ENCODE measurements around the gene PPP3CB. TPM values are rescaled to one million over a fixed set of nuclear protein-coding genes. Genes with fewer than 3 reads are reported as not detected.

Gene PPP3CB
- total RNA-seq, 1 experiment from 2014 or later, result 43.8 TPM

- no peaks in the 10 kb centered on the region for H3K9me3 ChIP-seq (ENCODE audit: low read length)
- peak overlapping the region; percentile 89 for H3K4me2 ChIP-seq (ENCODE audit: low read length)
- no peak for DNase-seq
- intact Hi-C loops (cut with micrococcal nuclease), result loop anchor here (1.0 to 5.0 kb wide), 5 partner anchors 15 to 248 kb away; partner anchors contain the start of genes ANXA7 and DNAJC9
- H3K27ac ChIP-seq (ENCODE audit: low read length), result peak overlapping the region; percentile 80
- POLR2A ChIA-PET (ENCODE audit: unreplicated experiment), result interaction anchor here (0.6 to 3.3 kb wide), 4 partner anchors 13 to 136 kb away, joined by 3 to 58 read pairs (median 14); partner anchors contain the start of genes ANXA7 and CFAP70
- no peak for ATAC-seq
- no TSS peak for BruUV-seq (replicated peaks)
- no peaks in the 10 kb centered on the region for H3K9me2 ChIP-seq (replicated peaks; ENCODE audit: low read length)
- H3K4me1 ChIP-seq (ENCODE audit: insufficient read depth, low read length), result peaks cover 28% of the 10 kb centered on the region
- no peak for TF ChIP-seq EZH2phosphoT487 (IDR thresholded peaks at IDR 0.05; ENCODE audit: borderline replicate concordance, low read length)
- no peak for TF ChIP-seq EZH2 (IDR thresholded peaks at IDR 0.05; ENCODE audit: low read length, unreplicated experiment)
- no peak for TF ChIP-seq CTCF (conservative IDR thresholded peaks at IDR 0.05; ENCODE audit: low read depth, low read length)
- peaks cover 12% of the 10 kb centered on the region; the same call in 1 of the 2 replicates for H3K36me3 ChIP-seq (ENCODE audit: low read depth, low read length)
- peak overlapping the region; percentile 83 for H3K4me3 ChIP-seq (ENCODE audit: low read length)
- peak overlapping the region; percentile 88 for H3K9ac ChIP-seq (ENCODE audit: low read length)
- peaks cover 64% of the 10 kb centered on the region for H3K79me2 ChIP-seq (ENCODE audit: low read length)
- no peaks in the 10 kb centered on the region for H3K27me3 ChIP-seq (ENCODE audit: low read length)
- CTCF ChIA-PET, result no interaction called here
- H4K20me1 ChIP-seq (ENCODE audit: low read length), result 0 out of 2 replicates have a peak, but pooled peaks cover 4% of the 10 kb centered on the region
- H3F3A ChIP-seq (ENCODE audit: low read length, unreplicated experiment), result peaks cover 9% of the 10 kb centered on the region
- H2AFZ ChIP-seq (ENCODE audit: low read length), result peak overlapping the region; percentile 80
These were observed 973 bp downstream of the PPP3CB start for GRCh38 chr10:73494877-73495225.

- Histone ChIP-seq H3K27ac (ENCODE audit: low read length) (peak overlapping the region; percentile 0), H4K20me1 (ENCODE audit: low read length) (0 out of 2 replicates have a peak, but pooled peaks cover 4% of the 10 kb centered on the region), H3K4me1 (ENCODE audit: insufficient read depth, low read length) (peaks cover 28% of the 10 kb centered on the region), H3K9ac (ENCODE audit: low read length) (peak overlapping the region; percentile 88; the same call in 1 of the 2 replicates), H3K9me3 (ENCODE audit: low read length) (no peaks in the 10 kb centered on the region), H3K36me3 (ENCODE audit: low read depth, low read length) (peaks cover 12% of the 10 kb centered on the region; the same call in 1 of the 2 replicates), H3K4me2 (ENCODE audit: low read length) (peak overlapping the region; percentile 89), H3F3A (ENCODE audit: low read length, unreplicated experiment) (peaks cover 9% of the 10 kb centered on the region), H3K4me3 (ENCODE audit: low read length) (peak overlapping the region; percentile 83), H3K27me3 (ENCODE audit: low read length) (no peaks in the 10 kb centered on the region), H2AFZ (ENCODE audit: low read length) (no peak overlapping the region), H3K9me2 (replicated peaks; ENCODE audit: low read length) (no peaks in the 10 kb centered on the region), H3K79me2 (ENCODE audit: low read length) (peaks cover 70% of the 10 kb centered on the region)
- POLR2A ChIA-PET (ENCODE audit: unreplicated experiment), result interaction anchor here (3.3 kb wide), 1 partner anchor 81 kb away, joined by 58 read pairs; the partner anchor contains the start of gene ANXA7
- BruUV-seq (replicated peaks), result no TSS peak
- CTCF ChIA-PET, result no interaction called here
- intact Hi-C loops (cut with micrococcal nuclease), result no loop called here
- DNase-seq (no peak), ATAC-seq (no peak)
- TF ChIP-seq CTCF (conservative IDR thresholded peaks at IDR 0.05; ENCODE audit: low read depth, low read length) (no peak), EZH2phosphoT487 (IDR thresholded peaks at IDR 0.05; ENCODE audit: borderline replicate concordance, low read length) (no peak), EZH2 (IDR thresholded peaks at IDR 0.05; ENCODE audit: low read length, unreplicated experiment) (no peak)
These were observed 1.6 kb downstream of the PPP3CB start for GRCh38 chr10:73494213-73494612.

- H3K27ac ChIP-seq (ENCODE audit: low read length), result peak overlapping the region; percentile 0
- no peaks in the 10 kb centered on the region for H3K9me2 ChIP-seq (replicated peaks; ENCODE audit: low read length)
- intact Hi-C loops (cut with micrococcal nuclease), result no loop called here
- H3K4me1 ChIP-seq (ENCODE audit: insufficient read depth, low read length), result peaks cover 28% of the 10 kb centered on the region
- H4K20me1 ChIP-seq (ENCODE audit: low read length), result 0 out of 2 replicates have a peak, but pooled peaks cover 4% of the 10 kb centered on the region
- no peaks in the 10 kb centered on the region for H3K27me3 ChIP-seq (ENCODE audit: low read length)
- TF ChIP-seq CTCF (conservative IDR thresholded peaks at IDR 0.05; ENCODE audit: low read depth, low read length), result no peak
- no peak for TF ChIP-seq EZH2 (IDR thresholded peaks at IDR 0.05; ENCODE audit: low read length, unreplicated experiment)
- TF ChIP-seq EZH2phosphoT487 (IDR thresholded peaks at IDR 0.05; ENCODE audit: borderline replicate concordance, low read length), result no peak
- POLR2A ChIA-PET (ENCODE audit: unreplicated experiment), result interaction anchor here (0.6 to 3.3 kb wide), 2 partner anchors 38 to 81 kb away, joined by 12 to 58 read pairs; partner anchors contain the start of gene ANXA7
- H3F3A ChIP-seq (ENCODE audit: low read length, unreplicated experiment), result peaks cover 9% of the 10 kb centered on the region
- DNase-seq (peak; percentile 82), ATAC-seq (no peak)
- H3K79me2 ChIP-seq (ENCODE audit: low read length), result peaks cover 74% of the 10 kb centered on the region
- H3K36me3 ChIP-seq (ENCODE audit: low read depth, low read length), result peaks cover 12% of the 10 kb centered on the region; the same call in 1 of the 2 replicates
- no peaks in the 10 kb centered on the region for H3K9me3 ChIP-seq (ENCODE audit: low read length)
- no TSS peak for BruUV-seq (replicated peaks)
- H2AFZ ChIP-seq (ENCODE audit: low read length), result no peak overlapping the region
- peak overlapping the region; percentile 88; the same call in 1 of the 2 replicates for H3K9ac ChIP-seq (ENCODE audit: low read length)
- CTCF ChIA-PET, result no interaction called here
- peak overlapping the region; percentile 89 for H3K4me2 ChIP-seq (ENCODE audit: low read length)
- H3K4me3 ChIP-seq (ENCODE audit: low read length), result peak overlapping the region; percentile 83
These were observed 2.0 kb downstream of the PPP3CB start for GRCh38 chr10:73493781-73494180.
